HG02852 (cell line): ENCODE results near the gene RGS14.

Experiments
- ATAC-seq: cut with Tn5 transposase; IDR thresholded peaks from one replicate; pipeline ENCODE4 v1.9.1; 2021; ENCODE audit warnings: mild to moderate bottlenecking, moderate library complexity; ENCODE audit not compliant: unreplicated experiment

The RGS14 gene

GRCh38 chr5:177362610-177363507 is 5.1 kb downstream of the RGS14 start:
- ATAC-seq, result peak; percentile 49

- ATAC-seq, result no peak
Measured at GRCh38 chr5:177363565-177363964, 5.8 kb downstream of the RGS14 start.

GRCh38 chr5:177364159-177364962 is 6.6 kb downstream of the RGS14 start:
- peak; percentile 33 for ATAC-seq

GRCh38 chr5:177365845-177366527 is 8.3 kb downstream of the RGS14 start:
- no peak for ATAC-seq

GRCh38 chr5:177366528-177367322 is 9.0 kb downstream of the RGS14 start:
- ATAC-seq, result no peak

- no peak for ATAC-seq
Measured at GRCh38 chr5:177367323-177367848, 9.7 kb downstream of the RGS14 start.

- ATAC-seq, result no peak
Measured at GRCh38 chr5:177367981-177368868, 10.5 kb downstream of the RGS14 start.

GRCh38 chr5:177368869-177369644 is 11.3 kb downstream of the RGS14 start:
- no peak for ATAC-seq

- ATAC-seq, result no peak
Measured at GRCh38 chr5:177369645-177370440, 12.1 kb downstream of the RGS14 start.

GRCh38 chr5:177370488-177371119 is 12.9 kb downstream of the RGS14 start:
- peak; percentile 53 for ATAC-seq

GRCh38 chr5:177371120-177372033 is 13.7 kb downstream of the RGS14 start:
- ATAC-seq, result no peak

GRCh38 chr5:177372034-177372896 is 14.5 kb downstream of the RGS14 start:
- ATAC-seq, result no peak

- ATAC-seq, result no peak
Measured at GRCh38 chr5:177372910-177373309, 15.2 kb downstream of the RGS14 start.

GRCh38 chr5:177373806-177374205 is 16.1 kb downstream of the RGS14 start:
- ATAC-seq, result no peak

GRCh38 chr5:177374211-177374610 is 16.5 kb downstream of the RGS14 start:
- no peak for ATAC-seq
